Lower leg skin (tissue), 4 donors: ENCODE measurements around the gene NOLC1. TPM values are rescaled to one million over a fixed set of nuclear protein-coding genes. Genes with fewer than 3 reads are reported as not detected.
A peak's percentile ranks its signal among the peaks of the same experiment; 100 is the strongest.
"Not testable (repeated sequence)": the region's sequence is repeated elsewhere in the genome, so short reads cannot be mapped to it uniquely, and the experiment has no call there.

Source experiments
- DNase-seq, 2 donors: peaks; one replicate each; pipeline ENCODE4 v3.0.0-alpha.2; 2019; ENCODE audit warnings: low spot score in 2 of 2
- H3K4me3 ChIP-seq: fragments of 200-600 bp; sonication (generic); 2 replicates; pipeline ENCODE4 v1.5.1; 2017; ENCODE audit warnings: mild to moderate bottlenecking, low read depth; ENCODE audit not compliant: poor library complexity, severe bottlenecking
- CTCF ChIP-seq, 3 donors: fragments of 450-650 bp; IDR thresholded peaks; one replicate each; pipeline ENCODE4 v1.5.1; 2016; ENCODE audit warnings: antibody characterized with exemption in 3 of 3, mild to moderate bottlenecking in 3 of 3, moderate library complexity in 2 of 3
- POLR2A ChIP-seq, 2 donors: fragments of 450-650 bp; IDR thresholded peaks; one replicate each; pipeline ENCODE4 v1.6.1; 2016 to 2017; ENCODE audit warnings: antibody characterized with exemption in 2 of 2, mild to moderate bottlenecking in 1 of 2, moderate library complexity in 1 of 2
- WGBS, 2 donors: methylation state at CpG; one replicate each; pipeline ENCODE4 v1.1.5; 2018; 5-methylcytosine and 5-hydroxymethylcytosine counted together
- intact Hi-C: fragments of 100-400 bp; cut with DNase I; formaldehyde crosslinking; loops from one replicate; pipeline ENCODE4 v1.15.0; 2023; ENCODE audit warnings: low total_unique reads
- total RNA-seq, 4 donors: library from RNA; depleted of rRNA; stranded (reverse); fragments of >200 nt; gene quantifications; one replicate each; pipeline ENCODE4 v1.1.0, GENCODE V29; 2016

NOLC1 gene
- total RNA-seq, 4 donors from 2014 or later: 25.7 to 41.9 (median 39.1) TPM

GRCh38 chr10:102185811-102186527 is 33.8 kb downstream of the NOLC1 start:
- no peak overlapping the region for H3K4me3 ChIP-seq
- no peak for TF ChIP-seq POLR2A (IDR thresholded peaks at IDR 0.05)
- TF ChIP-seq CTCF (IDR thresholded peaks at IDR 0.05): no peak
- intact Hi-C loops: no loop called here
- peak in 1 of 2 donors; percentile 15 for DNase-seq
- 61% methylated on average over 15 of the region's 15 CpGs for WGBS, 2 donors

GRCh38 chr10:102188298-102188940 is 36.2 kb downstream of the NOLC1 start:
- H3K4me3 ChIP-seq: no peak overlapping the region
- TF ChIP-seq CTCF (IDR thresholded peaks at IDR 0.05): no peak
- no peak for TF ChIP-seq POLR2A (IDR thresholded peaks at IDR 0.05)
- intact Hi-C loops: no loop called here
- WGBS, 2 donors: 83 to 89% methylated on average over 2 of the region's 3 CpGs
- no peak for DNase-seq

- not testable (repeated sequence) for H3K4me3 ChIP-seq
Observed at GRCh38 chr10:102188941-102189898, 37.0 kb downstream of the NOLC1 start.

GRCh38 chr10:102191956-102192355 is 39.8 kb downstream of the NOLC1 start:
- no peak for DNase-seq
- intact Hi-C loops: no loop called here
- H3K4me3 ChIP-seq: no peak overlapping the region
- TF ChIP-seq POLR2A (IDR thresholded peaks at IDR 0.05) (no peak), CTCF (IDR thresholded peaks at IDR 0.05) (no peak)
- WGBS, 2 donors: 82 to 84% methylated on average over 7 of the region's 7 CpGs

More at GRCh38 chr10:102188941-102189898, 37.0 kb downstream of the NOLC1 start:
- intact Hi-C loops, DNase-seq: not testable (repeated sequence)
- WGBS, 2 donors: 60 to 68% methylated on average over 7 of the region's 7 CpGs

- TF ChIP-seq CTCF (IDR thresholded peaks at IDR 0.05): no peak
- TF ChIP-seq POLR2A (IDR thresholded peaks at IDR 0.05): no peak
- DNase-seq: no peak
- H3K4me3 ChIP-seq: no peak overlapping the region
- intact Hi-C loops: no loop called here
- WGBS, 2 donors: 66 to 71% methylated on average over 6 of the region's 6 CpGs
Observed at GRCh38 chr10:102195296-102195870, 43.2 kb downstream of the NOLC1 start.
